ENCODE results near the gene MTFP1.

DNA sequence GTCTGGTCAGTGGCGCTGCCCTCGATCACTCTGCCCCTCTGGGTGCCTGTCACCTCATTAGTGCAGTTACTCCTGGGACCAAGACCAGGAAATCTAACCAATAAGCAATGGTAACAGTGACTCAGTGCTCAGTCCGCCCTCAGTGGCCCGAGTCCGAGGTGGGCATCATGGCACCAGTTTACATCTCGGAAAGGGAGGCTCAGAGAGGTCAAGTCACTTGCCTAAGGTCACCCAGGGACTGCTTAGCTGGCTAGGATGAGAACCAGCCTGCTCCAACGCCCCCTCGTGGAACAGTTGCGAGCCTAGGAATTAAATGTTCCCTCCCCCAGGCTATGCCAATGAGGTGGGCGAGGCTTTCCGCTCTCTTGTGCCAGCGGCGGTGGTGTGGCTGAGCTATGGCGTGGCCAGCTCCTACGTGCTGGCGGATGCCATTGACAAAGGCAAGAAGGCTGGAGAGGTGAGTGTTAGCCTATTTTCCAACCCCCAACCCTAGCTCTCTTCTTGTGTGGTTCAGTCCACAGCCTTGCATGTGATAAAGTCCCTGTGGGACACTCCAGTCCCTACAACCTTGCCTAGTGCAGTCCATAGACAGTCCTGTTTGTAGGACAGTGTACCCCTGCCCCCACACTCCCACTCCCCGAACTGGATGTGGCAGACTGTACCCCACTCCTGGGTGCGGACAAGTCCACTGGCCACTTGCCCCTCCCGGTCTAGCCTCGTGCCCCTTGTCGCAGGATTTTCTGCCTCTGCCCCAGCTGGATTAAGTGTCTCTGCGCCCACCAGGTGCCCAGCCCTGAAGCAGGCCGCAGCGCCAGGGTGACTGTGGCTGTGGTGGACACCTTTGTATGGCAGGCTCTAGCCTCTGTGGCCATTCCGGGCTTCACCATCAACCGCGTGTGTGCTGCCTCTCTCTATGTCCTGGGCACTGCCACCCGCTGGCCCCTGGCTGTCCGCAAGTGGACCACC lies 1.1 kb downstream of the MTFP1 start:
- TF ChIP-seq POLR2A (IDR thresholded peaks at IDR 0.05): no peak
- TF ChIP-seq, protein P1, sequence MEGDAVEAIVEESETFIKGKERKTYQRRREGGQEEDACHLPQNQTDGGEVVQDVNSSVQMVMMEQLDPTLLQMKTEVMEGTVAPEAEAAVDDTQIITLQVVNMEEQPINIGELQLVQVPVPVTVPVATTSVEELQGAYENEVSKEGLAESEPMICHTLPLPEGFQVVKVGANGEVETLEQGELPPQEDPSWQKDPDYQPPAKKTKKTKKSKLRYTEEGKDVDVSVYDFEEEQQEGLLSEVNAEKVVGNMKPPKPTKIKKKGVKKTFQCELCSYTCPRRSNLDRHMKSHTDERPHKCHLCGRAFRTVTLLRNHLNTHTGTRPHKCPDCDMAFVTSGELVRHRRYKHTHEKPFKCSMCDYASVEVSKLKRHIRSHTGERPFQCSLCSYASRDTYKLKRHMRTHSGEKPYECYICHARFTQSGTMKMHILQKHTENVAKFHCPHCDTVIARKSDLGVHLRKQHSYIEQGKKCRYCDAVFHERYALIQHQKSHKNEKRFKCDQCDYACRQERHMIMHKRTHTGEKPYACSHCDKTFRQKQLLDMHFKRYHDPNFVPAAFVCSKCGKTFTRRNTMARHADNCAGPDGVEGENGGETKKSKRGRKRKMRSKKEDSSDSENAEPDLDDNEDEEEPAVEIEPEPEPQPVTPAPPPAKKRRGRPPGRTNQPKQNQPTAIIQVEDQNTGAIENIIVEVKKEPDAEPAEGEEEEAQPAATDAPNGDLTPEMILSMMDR (IDR thresholded peaks at IDR 0.05): peak; percentile 71 to 79 (median 71)
